Calu3 (cell line): Measurements from ENCODE around the gene GOLGA8S. TPM values are rescaled to one million over a fixed set of nuclear protein-coding genes. Genes with fewer than 3 reads are reported as not detected.
"Not testable (repeated sequence)": the region's sequence is repeated elsewhere in the genome, so short reads cannot be mapped to it uniquely, and the experiment has no call there.

Source experiments
- BruUV-seq: library from RNA; stranded (reverse); fragments of 400-500 nt; replicated peaks from 2 replicates; lab custom pipeline; 2021; lab: Mats Ljungman, UMichigan
- CTCF ChIA-PET: fragments of 300-600 bp; sonication (Branson Sonifier 250); formaldehyde crosslinking; loops from one replicate; lab custom pipeline; 2022; ENCODE audit warnings: antibody characterized with exemption; lab: Charles Lee
- DNase-seq: peaks from one replicate; pipeline ENCODE4 v3.0.0; 2022
- H3K27ac Mint-ChIP-seq: one replicate; pipeline ENCODE4 v1.8.0; 2022; ENCODE audit warnings: mixed read lengths; ENCODE audit not compliant: unreplicated experiment
- H3K27me3 Mint-ChIP-seq: one replicate; pipeline ENCODE4 v1.8.0; 2022; ENCODE audit warnings: mixed read lengths; ENCODE audit not compliant: unreplicated experiment
- H3K36me3 Mint-ChIP-seq: one replicate; pipeline ENCODE4 v1.8.0; 2022; ENCODE audit warnings: mild to moderate bottlenecking, moderate library complexity, mixed read lengths; ENCODE audit not compliant: insufficient read depth, unreplicated experiment
- H3K4me1 Mint-ChIP-seq: one replicate; pipeline ENCODE4 v1.8.0; 2022; ENCODE audit warnings: mild to moderate bottlenecking, low read depth, mixed read lengths; ENCODE audit not compliant: unreplicated experiment
- H3K4me3 Mint-ChIP-seq: one replicate; pipeline ENCODE4 v1.8.0; 2022; ENCODE audit warnings: mild to moderate bottlenecking, low read depth, moderate library complexity, mixed read lengths; ENCODE audit not compliant: unreplicated experiment
- H3K9me3 Mint-ChIP-seq: one replicate; pipeline ENCODE4 v1.8.0; 2022; ENCODE audit warnings: low read depth, mixed read lengths; ENCODE audit not compliant: unreplicated experiment
- intact Hi-C: fragments of 100-400 bp; cut with micrococcal nuclease; formaldehyde crosslinking; loops from one replicate; pipeline ENCODE4 v1.10.0; 2022; ENCODE audit not compliant: unreplicated experiment
- total RNA-seq: library from RNA; stranded (reverse); gene quantifications from 2 replicates; pipeline ENCODE4 v1.2.3, GENCODE V29; 2022
- TF ChIP-seq, protein P1 (sequence below): fragments of 200-600 bp; IDR thresholded peaks from one replicate; pipeline ENCODE4 v1.8.0; 2022; ENCODE audit warnings: antibody characterized with exemption; ENCODE audit not compliant: unreplicated experiment

GOLGA8S gene
- total RNA-seq, 1 experiment from 2014 or later: 0.09 TPM

DNA sequence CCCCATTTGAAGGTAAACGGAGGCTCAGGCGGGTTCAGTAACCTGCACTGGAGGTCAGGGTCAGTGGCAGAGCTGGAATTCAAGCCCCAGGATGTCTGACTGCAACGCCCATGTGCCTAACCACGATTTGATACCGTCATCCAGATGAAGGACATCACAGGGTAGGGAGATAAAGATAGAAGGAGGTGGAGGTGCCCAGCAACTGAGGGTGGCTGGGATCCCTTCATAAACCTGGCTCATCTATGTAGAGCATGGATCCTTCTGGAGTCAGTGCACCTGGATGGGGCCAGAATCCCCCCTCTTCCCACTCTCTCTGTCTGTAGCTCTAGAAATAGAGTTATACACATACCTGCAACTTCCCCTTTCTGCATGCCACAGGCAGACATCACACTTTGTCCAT, 41.3 kb downstream of the GOLGA8S start:
- Mint-ChIP-seq H3K27ac (no peak overlapping the region), H3K4me1 (no peaks in the 10 kb centered on the region), H3K4me3 (no peak overlapping the region), H3K27me3 (no peaks in the 10 kb centered on the region), H3K36me3 (no peaks in the 10 kb centered on the region), H3K9me3 (no peaks in the 10 kb centered on the region)
- BruUV-seq: no TSS peak
- CTCF ChIA-PET: no interaction called here
- no peak for DNase-seq
- TF ChIP-seq, protein P1, sequence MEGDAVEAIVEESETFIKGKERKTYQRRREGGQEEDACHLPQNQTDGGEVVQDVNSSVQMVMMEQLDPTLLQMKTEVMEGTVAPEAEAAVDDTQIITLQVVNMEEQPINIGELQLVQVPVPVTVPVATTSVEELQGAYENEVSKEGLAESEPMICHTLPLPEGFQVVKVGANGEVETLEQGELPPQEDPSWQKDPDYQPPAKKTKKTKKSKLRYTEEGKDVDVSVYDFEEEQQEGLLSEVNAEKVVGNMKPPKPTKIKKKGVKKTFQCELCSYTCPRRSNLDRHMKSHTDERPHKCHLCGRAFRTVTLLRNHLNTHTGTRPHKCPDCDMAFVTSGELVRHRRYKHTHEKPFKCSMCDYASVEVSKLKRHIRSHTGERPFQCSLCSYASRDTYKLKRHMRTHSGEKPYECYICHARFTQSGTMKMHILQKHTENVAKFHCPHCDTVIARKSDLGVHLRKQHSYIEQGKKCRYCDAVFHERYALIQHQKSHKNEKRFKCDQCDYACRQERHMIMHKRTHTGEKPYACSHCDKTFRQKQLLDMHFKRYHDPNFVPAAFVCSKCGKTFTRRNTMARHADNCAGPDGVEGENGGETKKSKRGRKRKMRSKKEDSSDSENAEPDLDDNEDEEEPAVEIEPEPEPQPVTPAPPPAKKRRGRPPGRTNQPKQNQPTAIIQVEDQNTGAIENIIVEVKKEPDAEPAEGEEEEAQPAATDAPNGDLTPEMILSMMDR: no peak
- intact Hi-C loops: no loop called here

DNA sequence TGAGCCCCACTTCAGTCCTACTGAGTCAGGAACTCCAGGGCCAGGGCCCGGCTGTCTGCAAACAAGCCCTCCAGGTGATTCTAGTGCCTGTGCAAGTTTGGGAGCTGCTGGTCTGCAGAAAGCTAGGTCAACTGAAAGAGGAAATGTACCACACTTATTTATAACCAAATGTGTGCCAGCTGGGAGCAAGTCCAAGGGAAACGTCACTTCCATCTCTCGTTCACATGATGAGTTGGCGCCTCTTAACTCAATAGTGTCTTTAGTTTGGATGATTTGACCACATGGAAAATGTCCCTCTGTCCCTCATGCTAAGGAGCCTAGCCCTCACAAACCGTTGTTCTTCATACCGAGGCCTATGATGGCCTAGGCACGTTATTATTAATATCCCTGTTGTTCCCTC, 43.2 kb downstream of the GOLGA8S start:
- Mint-ChIP-seq H3K4me3 (no peak overlapping the region), H3K9me3 (peaks cover 3% of the 10 kb centered on the region), H3K27me3 (peaks cover 14% of the 10 kb centered on the region), H3K36me3 (no peaks in the 10 kb centered on the region), H3K4me1 (no peaks in the 10 kb centered on the region), H3K27ac (no peak overlapping the region)
- CTCF ChIA-PET: no interaction called here
- DNase-seq: no peak
- TF ChIP-seq, protein P1: no peak
- intact Hi-C loops: no loop called here
- no TSS peak for BruUV-seq

DNA sequence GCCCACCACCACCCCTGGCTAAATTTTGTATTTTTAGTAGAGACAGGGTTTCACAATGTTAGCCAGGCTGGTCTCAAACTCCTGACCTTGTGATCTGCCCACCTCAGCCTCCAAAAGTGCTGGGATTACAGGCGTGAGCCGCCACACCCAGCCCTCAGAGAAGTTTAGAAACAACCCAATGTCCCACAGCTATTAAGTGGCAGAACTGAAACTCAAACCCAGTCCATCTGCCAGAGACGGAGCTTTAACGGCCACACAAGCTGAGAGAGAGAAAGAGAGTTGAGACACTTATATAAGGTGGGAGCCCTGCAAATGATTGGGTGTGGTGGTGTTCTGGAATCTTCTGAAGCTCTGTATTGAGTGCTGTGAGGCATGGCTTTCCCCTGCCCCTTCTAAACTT, 43.8 kb downstream of the GOLGA8S start:
- H3K9me3 Mint-ChIP-seq, DNase-seq, H3K4me3 Mint-ChIP-seq, BruUV-seq, H3K27ac Mint-ChIP-seq, CTCF ChIA-PET, intact Hi-C loops, H3K36me3 Mint-ChIP-seq, H3K4me1 Mint-ChIP-seq: not testable (repeated sequence)
- peaks cover 19% of the 10 kb centered on the region for H3K27me3 Mint-ChIP-seq

DNA sequence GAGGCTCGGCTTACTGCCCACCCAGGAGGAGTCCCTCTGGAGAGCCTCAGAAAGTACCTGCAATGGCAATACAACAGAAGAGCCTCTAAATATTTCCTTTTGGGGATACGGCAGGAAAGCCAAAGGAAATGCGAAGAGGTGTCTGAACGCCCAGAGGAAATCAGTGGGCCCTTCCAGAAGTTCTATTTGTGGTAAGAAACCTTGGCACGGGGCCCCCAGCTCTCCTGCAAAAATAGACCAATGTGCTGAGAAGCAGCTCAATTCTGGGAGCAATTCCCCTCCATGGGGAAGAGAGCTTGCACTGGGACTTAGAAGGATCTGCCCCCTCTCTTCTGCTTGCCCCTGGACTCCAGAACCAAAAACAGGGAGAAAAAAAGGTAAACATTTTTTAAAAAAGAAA, 44.7 kb downstream of the GOLGA8S start:
- H3K4me1 Mint-ChIP-seq, H3K4me3 Mint-ChIP-seq, H3K27ac Mint-ChIP-seq, CTCF ChIA-PET, H3K36me3 Mint-ChIP-seq, intact Hi-C loops, H3K9me3 Mint-ChIP-seq, DNase-seq, BruUV-seq: not testable (repeated sequence)
- peaks cover 27% of the 10 kb centered on the region for H3K27me3 Mint-ChIP-seq

DNA sequence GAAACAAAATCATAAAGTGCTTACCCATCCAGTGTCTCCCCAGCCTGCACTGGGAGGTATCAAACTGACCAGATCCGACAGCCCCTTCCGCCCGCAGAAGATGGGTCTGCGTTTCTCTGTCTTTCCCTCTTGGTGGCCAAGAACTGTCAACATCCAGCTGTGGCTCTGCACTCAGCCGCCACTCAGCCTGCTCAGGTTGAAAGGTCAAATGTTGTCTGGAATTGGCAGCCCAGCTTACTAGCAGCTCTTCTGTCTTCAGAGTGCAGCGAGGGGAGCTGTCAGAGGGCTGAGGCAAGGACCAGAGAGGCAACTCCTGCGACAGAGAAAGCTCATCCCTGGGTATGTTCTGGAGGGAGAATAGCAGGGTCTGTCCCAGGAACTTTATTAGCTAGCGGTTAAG, 47.1 kb downstream of the GOLGA8S start:
- intact Hi-C loops: no loop called here
- BruUV-seq: no TSS peak
- Mint-ChIP-seq H3K9me3 (peaks cover 3% of the 10 kb centered on the region), H3K4me3 (no peak overlapping the region), H3K36me3 (no peaks in the 10 kb centered on the region), H3K27me3 (peaks cover 27% of the 10 kb centered on the region), H3K4me1 (no peaks in the 10 kb centered on the region), H3K27ac (no peak overlapping the region)
- TF ChIP-seq, protein P1: no peak
- CTCF ChIA-PET: no interaction called here
- no peak for DNase-seq
